Endothelial cell of umbilical vein (primary cell): Measurements from ENCODE around the gene MXD4. TPM values are rescaled to one million over a fixed set of nuclear protein-coding genes. Genes with fewer than 3 reads are reported as not detected.

Source experiments
- BruUV-seq: library from RNA; stranded (reverse); fragments of 400-500 nt; replicated peaks from 2 replicates; lab custom pipeline; 2021; lab: Mats Ljungman, UMichigan
- CTCF ChIA-PET: fragments of 300-600, 350-600 bp; sonication (Branson Sonifier 250); formaldehyde crosslinking; loops from one replicate; lab custom pipeline; 2021; ENCODE audit warnings: antibody characterized with exemption, inconsistent platforms; lab: Charles Lee
- POLR2A ChIA-PET: fragments of 300-600, 350-600 bp; sonication (Branson Sonifier 250); formaldehyde crosslinking; loops from one replicate; lab custom pipeline; 2021; ENCODE audit warnings: antibody characterized with exemption, inconsistent platforms; lab: Charles Lee
- DNase-seq: peaks from one replicate; pipeline ENCODE4 v3.0.0-alpha.2; 2011; ENCODE audit warnings: low read depth, low spot score
- FAIRE-seq: peaks from 2 replicates; lab custom pipeline; 2011; peaks lifted over from hg19 to GRCh38; lab: Jason Lieb, UNC
- H2AFZ ChIP-seq: 2 replicates; pipeline ENCODE4 v1.6.0; 2012; ENCODE audit warnings: low read depth, low read length, control low read depth, inconsistent platforms
- H3K27ac ChIP-seq: 2 replicates; pipeline ENCODE4 v1.5.1; 2011; ENCODE audit warnings: low read depth, mild to moderate bottlenecking, control low read depth, low read length, moderate library complexity; ENCODE audit not compliant: insufficient read depth
- H3K27me3 ChIP-seq, 2 experiments: 2 replicates each; pipeline versions ENCODE4 v1.6.0 to v1.6.1; 2011; ENCODE audit warnings: low read length in 2 of 2, mixed read lengths in 1 of 2; ENCODE audit not compliant: control insufficient read depth in 2 of 2, insufficient read depth in 2 of 2
- H3K36me3 ChIP-seq, 2 experiments: 2 replicates in 1 of 2; 3 replicates in 1 of 2; pipeline ENCODE4 v1.5.1; 2011; ENCODE audit warnings: low read length in 2 of 2, mild to moderate bottlenecking in 1 of 2, moderate library complexity in 1 of 2; ENCODE audit not compliant: control insufficient read depth in 2 of 2, insufficient read depth in 2 of 2; ENCODE audit errors: extremely low read depth in 1 of 2
- H3K4me1 ChIP-seq: 3 replicates; pipeline ENCODE4 v1.5.1; 2011; ENCODE audit warnings: mild to moderate bottlenecking, low read length; ENCODE audit not compliant: control insufficient read depth, insufficient read depth; ENCODE audit errors: extremely low read depth
- H3K4me2 ChIP-seq: 2 replicates; pipeline ENCODE4 v1.6.1; 2011; ENCODE audit warnings: low read length, control low read depth, mixed read lengths; ENCODE audit not compliant: insufficient read depth
- H3K4me3 ChIP-seq, 3 experiments: fragments of 200-600 bp in 1 of 3; sonication (generic), shearing (Covaris generic) in 1 of 3; replicated peaks in 1 of 3; 2 replicates each; pipeline ENCODE4 v1.5.1; 2011 to 2016; ENCODE audit warnings: control low read depth in 3 of 3, low read length in 3 of 3, mild to moderate bottlenecking in 2 of 3, inconsistent platforms in 1 of 3, low read depth in 1 of 3, moderate library complexity in 1 of 3; ENCODE audit not compliant: insufficient read depth in 1 of 3
- H3K79me2 ChIP-seq: 2 replicates; pipeline ENCODE4 v1.6.0; 2012; ENCODE audit warnings: low read length, inconsistent platforms; ENCODE audit not compliant: control insufficient read depth, insufficient read depth
- H3K9ac ChIP-seq: replicated peaks from 2 replicates; pipeline ENCODE3; 2011; ENCODE audit warnings: low read length, control low read depth; ENCODE audit not compliant: insufficient read depth; ENCODE audit errors: extremely low read depth
- H3K9me1 ChIP-seq: replicated peaks from 3 replicates; pipeline ENCODE4 v1.6.0; 2011; ENCODE audit warnings: mild to moderate bottlenecking, low read length; ENCODE audit not compliant: control insufficient read depth, insufficient read depth; ENCODE audit errors: extremely low read depth
- H3K9me3 ChIP-seq: replicated peaks from 2 replicates; pipeline ENCODE4 v1.5.1; 2012; ENCODE audit warnings: low read length, inconsistent platforms; ENCODE audit not compliant: control insufficient read depth, insufficient read depth
- H4K20me1 ChIP-seq: replicated peaks from 2 replicates; pipeline ENCODE3; 2011; ENCODE audit warnings: mild to moderate bottlenecking, low read length; ENCODE audit not compliant: control insufficient read depth, insufficient read depth; ENCODE audit errors: extremely low read depth
- FOS ChIP-seq: IDR thresholded peaks from 2 replicates; pipeline ENCODE4 v1.6.1; 2011; ENCODE audit warnings: mild to moderate bottlenecking, low read length, moderate library complexity, borderline replicate concordance; ENCODE audit not compliant: insufficient read depth
- GATA2 ChIP-seq: IDR thresholded peaks from 2 replicates; pipeline ENCODE4 v1.7.0; 2011; ENCODE audit warnings: low read depth, mild to moderate bottlenecking, moderate library complexity, mixed read lengths, low read length; ENCODE audit not compliant: insufficient read length, insufficient read depth
- MYC ChIP-seq: IDR thresholded peaks from one replicate; pipeline ENCODE4 v1.6.1; 2011; ENCODE audit warnings: mild to moderate bottlenecking, low read depth, low read length
- POLR2A ChIP-seq: IDR thresholded peaks from 2 replicates; pipeline ENCODE4 v1.6.1; 2012; ENCODE audit warnings: low read depth, mild to moderate bottlenecking, control low read depth, low read length
- POLR2AphosphoS5 ChIP-seq: IDR thresholded peaks from 2 replicates; pipeline ENCODE4 v1.6.1; 2012; ENCODE audit warnings: low read depth, mild to moderate bottlenecking, control low read depth, low read length, moderate library complexity; ENCODE audit not compliant: insufficient read depth
- dilution Hi-C: fragments of 300-500 bp; cut with MboI; formaldehyde crosslinking; loops from one replicate; pipeline ENCODE4 v1.15.0; 2019; ENCODE audit warnings: low sequenced_read_pairs; ENCODE audit not compliant: extremely low pct_ligation_motif_present
- intact Hi-C: fragments of 100-400 bp; cut with micrococcal nuclease; formaldehyde crosslinking; loops from one replicate; pipeline ENCODE4 v1.10.0; 2022
- polyA plus RNA-seq, 4 experiments: library from polyadenylated mRNA; depleted of rRNA in 3 of 4; stranded (reverse) in 3 of 4; unstranded in 1 of 4; fragments of >200 nt; gene quantifications; 2 replicates each; pipeline versions ENCODE4 v1.2.1 to v1.2.3, GENCODE V29; 2011 to 2012; ENCODE audit warnings: missing spikeins in 1 of 4
- total RNA-seq: library from RNA; stranded (reverse); gene quantifications from 2 replicates; pipeline ENCODE4 v1.2.3, GENCODE V29; 2021
- TF ChIP-seq, protein P1 (sequence below): IDR thresholded peaks from 2 replicates; pipeline ENCODE4 v1.6.1; 2011; ENCODE audit not compliant: insufficient read depth, insufficient read length

MXD4 gene
- total and polyA plus RNA-seq, 2 donors (not counting 3 experiments of a cell fraction or from before 2014, with no cell fraction given): 62.7 to 74.1 TPM

DNA sequence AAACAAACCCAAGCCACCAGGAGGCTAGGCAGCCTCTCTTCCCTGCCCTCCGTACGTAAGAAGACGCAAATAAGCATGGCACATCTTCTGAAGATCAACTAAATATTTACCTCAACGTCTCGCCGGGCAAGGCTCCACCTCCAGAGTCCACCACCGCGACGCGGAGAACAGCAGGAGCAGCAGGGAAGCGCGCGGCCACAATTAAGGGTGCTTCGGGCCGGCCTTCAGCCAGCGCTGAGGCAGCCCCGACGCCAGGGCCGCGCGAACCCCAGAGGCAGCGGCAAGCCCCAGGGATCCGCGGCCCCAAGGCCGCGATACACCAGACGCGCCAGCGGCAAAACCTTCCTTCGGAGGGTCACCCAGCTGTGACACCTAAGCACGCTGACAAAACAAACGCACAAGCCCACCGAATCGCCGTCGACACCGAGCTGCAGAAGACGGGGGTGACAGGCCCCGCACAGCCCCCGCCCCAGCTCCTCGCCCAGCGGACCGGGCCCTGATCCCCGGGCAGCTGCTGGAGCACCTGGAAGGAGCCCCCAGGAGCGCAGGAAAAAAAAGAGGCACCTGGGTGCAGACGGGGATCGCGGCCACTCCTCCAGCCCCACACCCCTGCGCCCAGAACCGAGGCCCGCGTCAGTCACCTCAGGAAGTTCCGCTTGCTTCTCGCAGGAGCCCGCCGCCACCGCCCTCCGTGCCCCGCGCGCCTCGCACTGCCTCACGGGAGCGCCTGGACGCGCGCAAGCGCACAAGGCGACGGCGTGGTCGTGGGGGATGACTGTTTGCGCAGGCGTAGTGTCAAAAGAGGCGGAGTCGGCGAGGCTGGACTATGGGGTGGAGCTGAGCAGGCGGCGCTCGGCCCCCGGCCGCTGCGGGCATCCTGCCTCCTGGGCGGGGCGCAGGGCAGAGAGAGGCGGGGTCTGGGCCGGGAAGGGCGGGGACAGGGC is 20.2 kb downstream of the MXD4 start, which contains the start of the genes HAUS3 and POLN:
HAUS3 (minus strand) TSS at position 712 of the 944 bp plus-strand sequence. CDS start 1,175 bp downstream, outside the sequence.
POLN (minus strand) TSS at position 712 of the 944 bp plus-strand sequence. CDS start 12,890 bp downstream, outside the sequence.
- Histone ChIP-seq H3K4me3 (peak within 1 kb of the TSS; percentile 63 to 97 (median 97)), H3K4me2 (peak within 1 kb of the TSS; percentile 97), H4K20me1 (peaks cover 5% of the 10 kb centered on the region), H3K9me1 (no peaks in the 10 kb centered on the region), H3K27me3 (no peaks in the 10 kb centered on the region), H3K9ac (peak within 1 kb of the TSS; percentile 70), H3K36me3 (peaks cover 0 to 5% of the 10 kb centered on the region in 2 experiments), H2AFZ (peak within 1 kb of the TSS; percentile 88), H3K9me3 (no peaks in the 10 kb centered on the region), H3K27ac (peak within 1 kb of the TSS; percentile 30), H3K4me1 (peaks cover 33% of the 10 kb centered on the region), H3K79me2 (peaks cover 47% of the 10 kb centered on the region)
- no TSS peak for BruUV-seq
- intact Hi-C loops: loop anchor here (1.0 to 5.0 kb wide), 4 partner anchors 16 to 226 kb away; partner anchors contain the start of genes MXD4 and RNF4
- peak; percentile 98 for DNase-seq
- POLR2A ChIA-PET: interaction anchor here (1.0 kb wide), 1 partner anchor 16 kb away, joined by 3 read pairs; no protein-coding TSS in a partner anchor
- CTCF ChIA-PET: interaction anchor here (1.0 to 5.9 kb wide), 7 partner anchors 9 to 203 kb away, joined by 3 to 49 read pairs (median 3); no protein-coding TSS in a partner anchor
- dilution Hi-C loops: no loop called here
- peak; percentile 89 for FAIRE-seq
- TF ChIP-seq FOS (no peak), POLR2A (peak; percentile 72), MYC (no peak), POLR2AphosphoS5 (peak; percentile 81), GATA2 (no peak)
- TF ChIP-seq, protein P1, sequence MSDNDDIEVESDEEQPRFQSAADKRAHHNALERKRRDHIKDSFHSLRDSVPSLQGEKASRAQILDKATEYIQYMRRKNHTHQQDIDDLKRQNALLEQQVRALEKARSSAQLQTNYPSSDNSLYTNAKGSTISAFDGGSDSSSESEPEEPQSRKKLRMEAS: no peak
